Brain pericyte (primary cell): ENCODE results near the gene SERPINB6.
"Not testable (repeated sequence)": the region's sequence is repeated elsewhere in the genome, so short reads cannot be mapped to it uniquely, and the experiment has no call there.

Experiments used
- DNase-seq: peaks from one replicate; pipeline ENCODE4 v3.0.0-alpha.2; 2012; ENCODE audit warnings: low read depth, low spot score

Gene SERPINB6

DNA sequence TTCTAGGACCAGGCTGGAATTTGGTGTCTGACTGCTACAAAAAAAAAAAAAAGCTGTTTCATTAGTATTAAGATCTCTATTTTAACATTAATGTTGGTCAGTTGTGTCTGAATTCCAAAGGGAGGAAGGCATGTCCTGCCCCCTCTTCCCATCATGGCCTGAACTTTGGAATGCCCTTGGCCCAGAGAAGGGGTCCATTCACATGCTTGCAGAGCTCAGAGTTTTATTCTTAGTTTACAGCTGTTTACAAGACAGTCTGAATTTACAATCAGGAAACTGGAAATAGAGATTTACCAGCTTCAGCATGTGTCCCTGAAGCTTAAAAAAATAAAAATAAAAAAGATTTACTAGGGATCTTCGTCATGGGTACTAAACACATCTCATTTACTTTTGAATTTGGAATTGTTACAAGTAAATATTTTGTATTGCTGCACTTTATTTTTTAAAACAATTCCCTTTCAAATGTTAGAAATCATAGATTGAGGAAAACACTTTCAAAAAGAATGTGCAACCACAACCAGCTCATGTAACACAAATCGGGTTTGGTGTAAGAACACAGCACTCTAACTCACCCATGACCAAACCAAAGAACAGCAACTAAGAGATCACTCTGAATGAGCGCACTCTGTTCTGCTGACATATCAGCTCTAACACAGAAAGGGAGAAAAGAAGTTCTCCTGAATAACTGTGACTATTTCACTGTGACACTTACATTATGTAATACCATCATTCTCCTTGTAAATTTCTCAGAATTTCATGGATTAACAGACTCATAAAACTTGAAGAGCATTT is 6.6 kb upstream of the SERPINB6 start:
- no peak for DNase-seq

- no peak for DNase-seq
Measured at GRCh38 chr6:2977290-2977689, 5.9 kb upstream of the SERPINB6 start.

- peak; percentile 25 for DNase-seq
Measured at GRCh38 chr6:2976571-2977085, 5.3 kb upstream of the SERPINB6 start.

GRCh38 chr6:2976060-2976459 is 4.7 kb upstream of the SERPINB6 start:
- no peak for DNase-seq

DNA sequence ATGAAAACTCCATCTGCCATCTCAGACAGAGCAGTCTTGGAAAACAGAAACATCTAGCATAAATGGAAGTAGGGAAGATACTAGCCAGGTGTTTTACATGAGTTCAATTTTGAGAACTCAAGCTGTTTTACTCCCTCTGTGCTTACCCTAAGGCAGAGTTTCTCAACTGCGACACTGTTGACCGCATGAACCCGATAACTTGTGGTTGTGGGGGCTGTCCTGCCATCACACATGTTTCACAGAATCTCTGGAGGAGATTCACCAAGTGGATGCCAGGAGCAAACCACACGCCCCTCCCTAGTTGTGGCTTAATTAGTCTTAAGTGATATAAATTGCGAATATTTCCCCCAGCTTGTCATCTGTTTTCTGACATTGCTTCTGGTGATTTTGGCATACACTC is 2.3 kb upstream of the SERPINB6 start:
- no peak for DNase-seq

DNA sequence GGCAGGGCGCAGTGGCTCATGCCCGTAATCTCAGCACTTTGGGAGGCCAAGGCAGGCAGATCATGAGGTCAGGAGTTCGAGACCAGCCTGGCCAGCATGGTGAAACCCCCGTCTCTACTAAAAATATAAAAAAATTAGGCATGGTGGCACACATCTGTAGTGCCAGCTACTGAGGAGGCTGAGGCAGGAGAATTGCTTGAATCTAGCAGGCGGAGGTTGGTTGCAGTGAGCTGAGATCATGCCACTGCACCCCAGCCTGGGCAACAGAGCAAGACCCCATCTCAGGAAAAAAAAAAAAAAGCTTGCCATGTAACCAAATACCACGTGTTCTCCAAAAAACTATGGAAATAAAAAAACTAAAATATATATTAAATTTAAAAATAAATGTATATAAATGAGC is 1.8 kb upstream of the SERPINB6 start:
- not testable (repeated sequence) for DNase-seq

DNA sequence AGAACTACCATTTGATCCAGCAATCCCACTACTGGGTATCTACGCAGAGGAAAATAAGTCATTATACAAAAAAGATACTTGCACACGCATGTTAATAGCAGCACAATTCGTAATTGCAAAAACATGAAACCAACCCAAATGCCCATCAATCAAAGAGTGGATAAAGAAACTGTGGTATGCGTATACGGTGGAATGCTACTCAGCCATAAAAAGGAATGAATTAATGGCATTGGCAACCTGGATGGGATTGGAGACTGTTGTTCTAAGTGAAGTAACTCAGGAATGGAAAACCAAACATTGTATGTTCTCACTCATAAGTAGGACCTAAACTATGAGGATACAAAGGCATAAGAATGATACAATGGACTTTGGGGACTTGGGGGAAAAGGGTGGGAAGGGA is 1.3 kb upstream of the SERPINB6 start:
- not testable (repeated sequence) for DNase-seq

GRCh38 chr6:2972219-2972487 is 786 bp upstream of the SERPINB6 start:
- DNase-seq, result not testable (repeated sequence)

DNA sequence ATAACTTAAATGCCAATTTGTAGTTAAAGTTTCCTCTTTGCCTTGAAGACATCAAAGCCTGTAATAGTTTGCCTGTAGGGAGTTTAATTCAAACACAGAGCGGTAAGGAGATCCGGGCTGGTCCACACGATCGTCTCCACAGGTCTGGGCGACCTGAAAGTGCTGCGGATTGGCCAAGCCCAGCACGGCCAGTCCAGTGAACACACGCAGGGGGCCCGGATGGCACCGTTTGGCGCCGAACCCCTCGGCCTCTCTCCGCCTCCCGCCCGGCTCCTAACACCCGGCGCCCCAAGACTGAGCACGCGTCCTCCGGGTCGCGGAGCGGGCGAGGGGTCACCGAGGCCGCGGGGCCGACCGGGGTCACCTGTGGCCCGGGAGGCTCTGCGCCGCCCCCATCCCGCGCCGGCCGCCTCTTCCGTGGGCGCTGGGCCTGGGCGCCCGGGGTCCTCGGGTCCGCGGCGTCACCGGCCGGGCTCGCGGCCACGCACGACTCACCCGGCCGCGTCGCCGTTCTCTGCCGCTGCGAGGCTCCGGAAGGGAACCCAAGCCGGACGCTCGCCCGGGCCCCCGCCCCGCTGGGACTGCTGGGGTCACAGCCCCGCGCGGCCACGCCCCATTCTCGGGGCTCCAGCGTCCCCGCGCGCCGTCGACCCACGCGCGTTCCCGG is 481 bp downstream of the SERPINB6 start:
- DNase-seq, result no peak

DNA sequence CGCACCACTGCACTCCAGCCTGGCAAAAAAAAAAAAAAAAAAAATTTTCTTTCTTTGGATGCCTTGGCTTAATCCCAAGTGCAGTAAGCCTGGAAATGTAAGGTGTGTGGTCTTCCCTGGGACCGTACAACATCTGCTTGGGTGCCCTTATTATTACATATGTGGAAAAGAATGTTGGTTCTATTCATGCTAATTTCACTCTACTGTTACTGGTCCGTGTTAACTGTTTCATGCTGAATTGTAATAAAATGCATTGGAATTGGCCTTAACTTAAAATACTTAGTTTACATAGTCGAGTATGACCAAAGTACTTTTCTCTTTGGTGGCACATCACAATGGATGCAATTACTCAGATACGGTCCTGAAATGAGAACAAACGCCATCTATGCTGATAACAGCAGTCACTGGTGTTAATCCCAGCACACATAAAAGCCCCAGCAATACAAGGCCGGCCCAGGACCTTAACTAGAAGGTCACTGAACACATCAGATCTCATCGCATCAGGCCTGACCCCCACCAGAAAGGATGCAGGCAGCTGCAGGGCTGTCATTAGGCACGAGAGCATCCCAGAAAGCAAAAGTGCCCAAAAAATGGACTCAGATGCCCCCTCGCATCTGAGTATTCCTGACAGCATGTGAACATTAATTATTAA is 1.2 kb downstream of the SERPINB6 start:
- no peak for DNase-seq

DNA sequence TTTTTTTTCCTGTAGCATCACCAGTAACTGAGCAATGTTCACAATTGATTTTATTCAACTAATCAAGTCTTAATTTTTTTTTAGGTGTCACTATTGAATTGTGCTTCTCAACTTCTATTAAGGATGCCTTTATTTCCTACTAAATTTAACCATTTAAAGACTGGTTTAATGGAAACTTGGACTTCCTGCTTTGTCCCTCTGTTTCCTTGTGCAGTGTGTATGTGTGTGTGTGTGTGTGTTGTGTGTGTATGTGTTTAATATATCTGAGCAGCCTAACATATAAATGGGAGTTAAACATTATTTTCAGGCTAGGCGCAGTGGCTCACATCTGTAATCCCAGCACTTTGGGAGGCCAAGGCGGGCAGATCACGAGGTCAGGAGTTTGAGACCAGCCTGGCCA is 1.8 kb downstream of the SERPINB6 start:
- no peak for DNase-seq

DNA sequence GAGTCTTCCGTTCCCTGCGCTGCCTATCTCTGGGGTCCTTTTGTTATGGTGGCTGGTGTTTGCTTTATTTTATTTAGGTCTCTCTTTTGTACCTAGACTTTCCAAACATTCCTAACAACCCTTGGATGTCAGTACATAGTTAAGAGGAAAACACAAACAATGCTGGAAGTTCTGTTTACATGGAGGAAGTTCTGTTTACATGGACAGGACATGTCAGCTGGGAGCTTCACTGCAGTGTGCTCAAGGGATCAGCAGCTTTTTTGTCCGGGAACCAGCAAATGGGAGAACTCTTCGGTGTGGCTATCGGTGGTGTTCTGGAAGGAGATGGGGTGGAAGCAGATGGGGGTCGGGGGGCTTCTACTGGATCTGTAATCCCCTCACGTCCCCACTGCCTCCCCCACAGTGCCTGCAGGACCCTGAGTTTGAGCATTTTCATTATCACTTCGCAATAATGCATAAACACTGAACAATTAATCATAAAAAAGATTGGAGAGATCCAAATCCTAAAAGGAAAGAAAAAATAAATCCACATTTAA is 2.7 kb downstream of the SERPINB6 start:
- DNase-seq, result no peak

DNA sequence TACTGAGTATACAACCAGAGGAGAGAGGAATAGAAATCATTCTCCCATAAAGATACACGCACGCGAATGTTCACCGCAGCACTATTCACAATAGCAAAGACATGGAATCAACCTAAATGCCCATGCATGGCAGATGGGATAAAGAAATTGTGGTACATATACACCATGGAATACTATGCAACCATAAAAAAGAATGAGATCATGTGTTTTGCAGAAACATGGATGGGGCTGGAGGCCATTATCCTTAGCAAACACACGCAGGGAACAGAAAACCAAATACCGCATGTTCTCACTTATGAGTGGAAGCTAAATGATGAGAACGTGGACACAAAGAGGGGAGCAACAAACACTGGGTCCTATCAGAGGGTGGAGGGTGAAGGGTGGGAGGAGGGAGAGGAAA is 3.4 kb downstream of the SERPINB6 start:
- DNase-seq, result no peak

DNA sequence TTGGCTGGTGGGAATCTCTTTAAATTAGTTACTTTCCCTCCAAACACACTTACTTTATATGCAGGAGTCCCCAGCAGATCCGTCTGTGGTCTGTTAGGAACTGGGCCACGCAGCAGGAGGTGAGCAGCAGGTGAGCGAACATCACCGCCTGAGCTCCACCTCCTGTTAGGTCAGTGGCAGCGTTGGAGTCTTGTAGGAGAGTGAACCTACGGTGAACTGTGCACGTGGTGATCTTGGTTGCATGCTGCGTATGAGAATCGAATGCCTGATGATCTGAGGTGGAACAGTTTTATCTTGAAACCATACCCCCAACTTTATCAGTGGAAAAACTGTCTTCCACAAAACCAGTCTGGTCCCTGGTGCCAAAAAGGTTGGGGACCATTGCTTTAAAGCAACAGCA is 5.0 kb downstream of the SERPINB6 start:
- no peak for DNase-seq

GRCh38 chr6:2964793-2965505 is 6.4 kb downstream of the SERPINB6 start:
- DNase-seq, result no peak

DNA sequence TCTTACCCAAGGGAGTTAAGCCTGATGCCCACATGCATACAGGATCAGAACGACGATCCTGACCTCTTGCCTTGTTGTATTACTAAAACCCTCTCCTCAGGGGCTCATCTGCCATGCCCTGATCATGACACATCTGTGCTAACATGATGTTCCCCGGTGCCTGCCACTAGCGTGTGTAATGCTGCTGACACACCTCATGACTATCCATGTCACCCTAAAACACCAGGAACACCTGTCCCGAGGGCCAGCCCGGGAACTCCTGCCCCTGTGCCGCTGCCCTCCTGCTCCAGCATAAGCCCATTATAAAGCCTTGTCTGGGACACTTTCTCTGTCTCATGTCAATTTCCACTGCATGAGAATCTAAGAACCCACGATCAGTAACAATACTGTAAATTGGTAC is 7.6 kb downstream of the SERPINB6 start:
- no peak for DNase-seq

DNA sequence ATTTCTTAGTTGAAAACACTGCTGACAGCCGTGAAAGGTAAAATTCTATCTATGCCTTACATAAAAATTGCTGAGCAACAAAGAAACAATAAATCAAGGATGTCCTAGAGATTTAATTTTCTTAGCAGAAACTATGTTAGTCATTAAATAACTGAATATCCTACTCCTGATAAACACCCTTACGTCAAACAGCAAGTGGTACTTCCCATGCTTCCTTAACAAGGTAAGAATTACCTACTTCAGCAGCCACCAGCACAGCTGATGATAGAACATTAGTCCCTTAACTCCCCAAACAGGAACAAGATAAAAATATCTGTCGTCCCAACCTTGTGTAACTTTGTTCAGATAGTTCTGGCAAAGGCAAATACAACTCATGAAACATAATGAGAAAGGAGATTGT is 8.7 kb downstream of the SERPINB6 start:
- no peak for DNase-seq

DNA sequence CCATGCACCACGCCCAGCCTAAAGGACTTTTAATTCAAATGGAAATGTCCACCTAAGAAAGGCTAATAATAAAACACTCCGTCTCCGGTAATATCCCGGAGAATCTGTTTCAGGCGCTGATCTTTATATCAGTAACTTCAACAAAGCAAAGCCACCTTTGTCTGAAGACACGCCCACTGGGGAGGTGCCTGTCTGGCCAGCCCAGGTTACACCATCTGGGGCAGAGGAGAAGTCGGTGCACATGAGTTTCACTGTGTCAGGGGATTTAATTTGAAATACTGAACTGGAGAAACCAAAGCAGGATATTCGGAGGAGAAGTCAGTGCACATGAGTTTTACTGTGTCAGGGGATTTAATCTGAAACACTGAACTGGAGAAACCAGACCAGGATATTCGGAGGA is 9.4 kb downstream of the SERPINB6 start:
- DNase-seq, result no peak

GRCh38 chr6:2961506-2961905 is 9.9 kb downstream of the SERPINB6 start:
- no peak for DNase-seq

- no peak for DNase-seq
Measured at GRCh38 chr6:2960935-2961334, 10.4 kb downstream of the SERPINB6 start.

GRCh38 chr6:2959909-2960719 is 11.3 kb downstream of the SERPINB6 start:
- no peak for DNase-seq
